ENCODE data around the gene KRTAP10-11.
"Not testable (repeated sequence)": the region's sequence is repeated elsewhere in the genome, so short reads cannot be mapped to it uniquely, and the experiment has no call there.

- not testable (repeated sequence) for TF ChIP-seq POLR2AphosphoS5 (IDR thresholded peaks at IDR 0.05; ENCODE audit: low read depth, low read length); TAF1 (IDR thresholded peaks at IDR 0.05; ENCODE audit: borderline replicate concordance, low read depth, low read length)
Observed at GRCh38 chr21:44685050-44685449, 38.8 kb downstream of the KRTAP10-11 start.

Measured in GM12892 (cell line).